H4 (cell line): ENCODE data around the gene TMEM196. TPM values are rescaled to one million over a fixed set of nuclear protein-coding genes. Genes with fewer than 3 reads are reported as not detected.

ENCODE experiments used
- DNase-seq: peaks from one replicate; pipeline ENCODE4 v3.0.0-alpha.2; 2015; ENCODE audit warnings: low spot score
- total RNA-seq: library from RNA; depleted of rRNA; stranded (reverse); fragments of >200 nt; shearing (Covaris generic); gene quantifications from 2 replicates; pipeline ENCODE4 v1.2.3, GENCODE V29; 2014; rRNA removed

The TMEM196 gene
- not detected in 2 replicates for total RNA-seq

GRCh38 chr7:19772841-19773760 is at the start of gene TMEM196:
Gene TMEM196, minus strand, starts transcription at chr7:19773617. Its CDS starts 921 bp downstream, at chr7:19772696.
- DNase-seq: no peak

- no peak for DNase-seq
These were observed 42.7 kb upstream of the TMEM196 start for GRCh38 chr7:19816128-19816527.

GRCh38 chr7:19815546-19815945 is 42.1 kb upstream of the TMEM196 start:
- no peak for DNase-seq

- DNase-seq: no peak
These were observed 41.4 kb upstream of the TMEM196 start for GRCh38 chr7:19814776-19815175.

- DNase-seq: no peak
These were observed 38.0 kb upstream of the TMEM196 start for GRCh38 chr7:19811386-19811785.

- DNase-seq: no peak
These were observed 25.6 kb upstream of the TMEM196 start for GRCh38 chr7:19798986-19799385.

- no peak for DNase-seq
These were observed 10.1 kb upstream of the TMEM196 start for GRCh38 chr7:19783541-19783940.

- no peak for DNase-seq
These were observed 3.6 kb upstream of the TMEM196 start for GRCh38 chr7:19776981-19777380.

GRCh38 chr7:19775578-19775977 is 2.2 kb upstream of the TMEM196 start:
- no peak for DNase-seq

- no peak for DNase-seq
These were observed 1.1 kb downstream of the TMEM196 start for GRCh38 chr7:19772306-19772705.

- DNase-seq: no peak
These were observed 10.8 kb downstream of the TMEM196 start for GRCh38 chr7:19762631-19763030.

- DNase-seq: peak; percentile 46
These were observed 18.8 kb downstream of the TMEM196 start for GRCh38 chr7:19754521-19755116.

- no peak for DNase-seq
These were observed 21.4 kb downstream of the TMEM196 start for GRCh38 chr7:19752020-19752419.

- no peak for DNase-seq
These were observed 23.8 kb downstream of the TMEM196 start for GRCh38 chr7:19749658-19750057.

- DNase-seq: peak; percentile 75
These were observed 25.6 kb downstream of the TMEM196 start for GRCh38 chr7:19747740-19748339.

- DNase-seq: no peak
These were observed 29.3 kb downstream of the TMEM196 start for GRCh38 chr7:19744075-19744474.

- no peak for DNase-seq
These were observed 44.7 kb downstream of the TMEM196 start for GRCh38 chr7:19728716-19729115.

- DNase-seq: no peak
These were observed 47.6 kb downstream of the TMEM196 start for GRCh38 chr7:19725770-19726169.

GRCh38 chr7:19715499-19715898 is 57.9 kb downstream of the TMEM196 start:
- no peak for DNase-seq

GRCh38 chr7:19713676-19714075 is 59.7 kb downstream of the TMEM196 start:
- peak; percentile 74 for DNase-seq

GRCh38 chr7:19709249-19709578 is 64.2 kb downstream of the TMEM196 start:
- no peak for DNase-seq

GRCh38 chr7:19708397-19709248 is 64.8 kb downstream of the TMEM196 start, which contains the start of gene POLR1F:
Gene POLR1F, minus strand, starts transcription at chr7:19709037. Its CDS starts 21 bp downstream, at chr7:19709016.
- peak; percentile 99 for DNase-seq
